ENCODE results near the gene YPEL2. TPM values are rescaled to one million over a fixed set of nuclear protein-coding genes. Genes with fewer than 3 reads are reported as not detected.
A peak's percentile ranks its signal among the peaks of the same experiment; 100 is the strongest.

Gene YPEL2
- polyA plus RNA-seq, 1 donor (not counting 4 experiments of a cell fraction or from before 2014, with no cell fraction given) = 4.6 TPM

- no peaks in the 10 kb centered on the region for H3K79me2 ChIP-seq (ENCODE audit: control insufficient read depth, insufficient read depth, low read length)
- TF ChIP-seq CTCF (optimal IDR thresholded peaks at IDR 0.05 in 1 of 3, IDR thresholded peaks at IDR 0.05 in 1 of 3, conservative IDR thresholded peaks at IDR 0.05 in 1 of 3; ENCODE audit: extremely low read depth in 1 of 3, insufficient read depth in 2 of 3, low read length in 3 of 3) (no peak), EZH2 (IDR thresholded peaks at IDR 0.05; ENCODE audit: low read length) (no peak)
- peaks cover 7% of the 10 kb centered on the region for H3K4me1 ChIP-seq (ENCODE audit: control insufficient read depth, extremely low read depth, insufficient read depth, low read length)
- no peaks in the 10 kb centered on the region for H3K9me3 ChIP-seq (ENCODE audit: control insufficient read depth, low read depth, low read length)
- DNase-seq (ENCODE audit: low read depth, low spot score) (peak; percentile 11), FAIRE-seq (no peak)
- no peak overlapping the region for H3K9ac ChIP-seq (ENCODE audit: control insufficient read depth, extremely low read depth, insufficient read depth, low read length)
- no peaks in the 10 kb centered on the region for H4K20me1 ChIP-seq (ENCODE audit: control insufficient read depth, extremely low read depth, insufficient read depth, low read length)
- H3K27ac ChIP-seq (ENCODE audit: control insufficient read depth, insufficient read depth, low read length) = no peak overlapping the region
- H3K9me1 ChIP-seq (ENCODE audit: control insufficient read depth, extremely low read depth, insufficient read depth, low read length) = no peaks in the 10 kb centered on the region
- no peaks in the 10 kb centered on the region for H3K27me3 ChIP-seq (ENCODE audit: control insufficient read depth, extremely low read depth, insufficient read depth, low read length)
- H3K4me3 ChIP-seq (ENCODE audit: control insufficient read depth in 2 of 3, extremely low read depth in 1 of 3, insufficient read depth in 2 of 3, low read depth in 1 of 3, low read length in 3 of 3) = no peak overlapping the region
- no peak overlapping the region for H3K4me2 ChIP-seq (ENCODE audit: control insufficient read depth, extremely low read depth, insufficient read depth, low read depth, low read length)
- dilution Hi-C loops (cut with MboI; ENCODE audit: extremely low pct_ligation_motif_present, low sequenced_read_pairs) = no loop called here
- no peaks in the 10 kb centered on the region for H3K36me3 ChIP-seq (ENCODE audit: control insufficient read depth in 2 of 2, extremely low read depth in 1 of 2, insufficient read depth in 2 of 2, low read length in 2 of 2)
- H2AFZ ChIP-seq (ENCODE audit: control insufficient read depth, low read length) = no peak overlapping the region
Observed at GRCh38 chr17:59287452-59287851, 44.0 kb upstream of the YPEL2 start.

GRCh38 chr17:59287891-59288290 is 43.6 kb upstream of the YPEL2 start:
- Histone ChIP-seq H3K4me1 (ENCODE audit: control insufficient read depth, extremely low read depth, insufficient read depth, low read length) (peaks cover 7% of the 10 kb centered on the region), H3K27ac (ENCODE audit: control insufficient read depth, insufficient read depth, low read length) (no peak overlapping the region), H4K20me1 (ENCODE audit: control insufficient read depth, extremely low read depth, insufficient read depth, low read length) (no peaks in the 10 kb centered on the region), H3K36me3 (ENCODE audit: control insufficient read depth in 2 of 2, extremely low read depth in 1 of 2, insufficient read depth in 2 of 2, low read length in 2 of 2) (no peaks in the 10 kb centered on the region), H2AFZ (ENCODE audit: control insufficient read depth, low read length) (no peak overlapping the region), H3K9me1 (ENCODE audit: control insufficient read depth, extremely low read depth, insufficient read depth, low read length) (no peaks in the 10 kb centered on the region), H3K4me2 (ENCODE audit: control insufficient read depth, extremely low read depth, insufficient read depth, low read depth, low read length) (no peak overlapping the region), H3K9me3 (ENCODE audit: control insufficient read depth, low read depth, low read length) (no peaks in the 10 kb centered on the region), H3K27me3 (ENCODE audit: control insufficient read depth, extremely low read depth, insufficient read depth, low read length) (no peaks in the 10 kb centered on the region), H3K79me2 (ENCODE audit: control insufficient read depth, insufficient read depth, low read length) (no peaks in the 10 kb centered on the region), H3K9ac (ENCODE audit: control insufficient read depth, extremely low read depth, insufficient read depth, low read length) (no peak overlapping the region), H3K4me3 (ENCODE audit: control insufficient read depth in 2 of 3, extremely low read depth in 1 of 3, insufficient read depth in 2 of 3, low read depth in 1 of 3, low read length in 3 of 3) (no peak overlapping the region)
- TF ChIP-seq EZH2 (IDR thresholded peaks at IDR 0.05; ENCODE audit: low read length) (no peak), CTCF (optimal IDR thresholded peaks at IDR 0.05 in 1 of 3, IDR thresholded peaks at IDR 0.05 in 1 of 3, conservative IDR thresholded peaks at IDR 0.05 in 1 of 3; ENCODE audit: extremely low read depth in 1 of 3, insufficient read depth in 2 of 3, low read length in 3 of 3) (no peak)
- dilution Hi-C loops (cut with MboI; ENCODE audit: extremely low pct_ligation_motif_present, low sequenced_read_pairs) = no loop called here
- no peak for DNase-seq (ENCODE audit: low read depth, low spot score)
- no peak for FAIRE-seq

Data from keratinocyte (primary cell).